ENCODE data around the gene GALNT16.

GRCh38 chr14:69314327-69314726 is 54.4 kb downstream of the GALNT16 start:
- TF ChIP-seq POLR2A (IDR thresholded peaks at IDR 0.05), result no peak
- TF ChIP-seq CTCF (IDR thresholded peaks at IDR 0.05), result no peak
